H1 (cell line): ENCODE data around the gene DLG1. TPM values are rescaled to one million over a fixed set of nuclear protein-coding genes. Genes with fewer than 3 reads are reported as not detected.

Experiments used
- KDM5A ChIP-seq: fragments of 200-600 bp; IDR thresholded peaks from 2 replicates; pipeline ENCODE4 v1.7.1; 2012; ENCODE audit warnings: mild to moderate bottlenecking, low read length, inconsistent platforms, mixed read lengths
- polyA plus RNA-seq, 7 experiments: library from polyadenylated mRNA; depleted of rRNA in 3 of 7; stranded (reverse) in 5 of 7; unstranded in 2 of 7; fragments of >200 nt in 5 of 7; fragments of 200-250 nt in 2 of 7; gene quantifications; 1 replicate in 5 of 7; 2 replicates in 1 of 7; 4 replicates in 1 of 7; pipeline versions ENCODE4 v1.2.1 to v1.2.3, GENCODE V29; 2011 to 2013; ENCODE audit warnings: missing spikeins in 2 of 7, mixed read lengths in 2 of 7
- total RNA-seq: library from RNA; stranded (reverse); fragmentation: NEBNext Ultra II Directional; extraction: Animal tissue kit (Norgen Biotek cat#: 25700); gene quantifications from 2 replicates; pipeline ENCODE4 v1.2.1, GENCODE V29; 2021

DLG1 gene
- total and polyA plus RNA-seq, 2 of the 8 experiments (the other 6 are each of a cell fraction or from before 2014, with no cell fraction given): 13.4 to 78.8 TPM

DNA sequence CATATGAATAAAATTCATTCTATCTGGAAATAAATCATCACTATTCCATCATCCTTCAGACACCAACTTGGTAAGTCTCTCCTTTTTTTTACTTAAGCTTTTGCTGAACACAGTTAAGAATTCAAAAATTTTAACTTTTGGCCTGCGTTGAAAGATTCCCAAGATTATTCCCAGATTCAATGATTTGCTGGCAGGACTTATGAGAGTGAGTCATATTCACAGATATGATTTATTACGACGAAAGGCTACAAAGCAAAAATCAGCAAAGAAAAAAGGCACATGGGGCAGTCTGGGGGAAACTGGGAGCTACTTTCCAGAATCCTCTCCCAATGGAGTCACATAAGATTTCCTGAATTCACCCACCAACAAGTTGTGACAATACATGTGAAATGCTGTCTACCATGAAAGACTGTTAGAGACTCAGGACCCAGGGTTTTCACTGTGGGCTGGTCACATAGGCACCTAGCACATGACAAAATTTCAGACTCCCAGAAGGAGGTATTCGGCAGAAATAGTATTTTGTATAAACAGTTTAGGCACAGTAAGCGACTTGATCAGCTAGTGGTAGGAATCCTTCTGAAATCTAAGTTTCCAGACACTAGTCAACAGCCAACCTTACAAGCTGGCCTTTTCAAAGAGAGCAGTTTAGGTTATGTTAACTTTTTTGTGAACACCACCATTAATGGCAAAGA, 82.1 kb downstream of the DLG1 start (continued):
- no peak for TF ChIP-seq KDM5A
